Suprapubic skin (tissue), 4 donors: ENCODE data around the gene SLC1A3.
A peak's percentile ranks its signal among the peaks of the same experiment; 100 is the strongest.

Source experiments
- CTCF ChIP-seq, 2 donors: fragments of 200-600 bp in 1 of 2; fragments of 450-650 bp in 1 of 2; sonication (generic) in 1 of 2; IDR thresholded peaks; one replicate each; pipeline ENCODE4 v1.5.1; 2016 to 2019; ENCODE audit warnings: antibody characterized with exemption in 2 of 2, mild to moderate bottlenecking in 1 of 2, moderate library complexity in 1 of 2
- EP300 ChIP-seq: sonication (generic); formaldehyde crosslinking; IDR thresholded peaks from one replicate; pipeline ENCODE4 v1.6.1; 2017; ENCODE audit warnings: antibody characterized with exemption
- POLR2A ChIP-seq, 2 donors: fragments of 450-650 bp; IDR thresholded peaks; one replicate each; pipeline ENCODE4 v1.6.1; 2017; ENCODE audit warnings: antibody characterized with exemption in 2 of 2, mild to moderate bottlenecking in 2 of 2, moderate library complexity in 2 of 2
- POLR2AphosphoS5 ChIP-seq, 3 donors: sonication (generic); formaldehyde crosslinking; IDR thresholded peaks; one replicate each; pipeline ENCODE4 v1.6.1; 2017; ENCODE audit warnings: antibody characterized with exemption in 3 of 3

GRCh38 chr5:36692791-36693763, 86.7 kb downstream of the SLC1A3 start:
- TF ChIP-seq CTCF (IDR thresholded peaks at IDR 0.05) (peak; percentile 25 to 70), EP300 (no peak), POLR2AphosphoS5 (IDR thresholded peaks at IDR 0.05) (no peak), POLR2A (IDR thresholded peaks at IDR 0.05) (no peak)
